DLD1 (cell line): ENCODE measurements around the gene OR52I1.

Experiments
- in situ Hi-C: cut with HindIII; loops from 2 replicates; pipeline ENCODE4 v1.10.0; 2017; ENCODE audit warnings: low sequenced_read_pairs

Gene OR52I1, protein sequence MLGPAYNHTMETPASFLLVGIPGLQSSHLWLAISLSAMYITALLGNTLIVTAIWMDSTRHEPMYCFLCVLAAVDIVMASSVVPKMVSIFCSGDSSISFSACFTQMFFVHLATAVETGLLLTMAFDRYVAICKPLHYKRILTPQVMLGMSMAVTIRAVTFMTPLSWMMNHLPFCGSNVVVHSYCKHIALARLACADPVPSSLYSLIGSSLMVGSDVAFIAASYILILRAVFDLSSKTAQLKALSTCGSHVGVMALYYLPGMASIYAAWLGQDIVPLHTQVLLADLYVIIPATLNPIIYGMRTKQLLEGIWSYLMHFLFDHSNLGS

DNA sequence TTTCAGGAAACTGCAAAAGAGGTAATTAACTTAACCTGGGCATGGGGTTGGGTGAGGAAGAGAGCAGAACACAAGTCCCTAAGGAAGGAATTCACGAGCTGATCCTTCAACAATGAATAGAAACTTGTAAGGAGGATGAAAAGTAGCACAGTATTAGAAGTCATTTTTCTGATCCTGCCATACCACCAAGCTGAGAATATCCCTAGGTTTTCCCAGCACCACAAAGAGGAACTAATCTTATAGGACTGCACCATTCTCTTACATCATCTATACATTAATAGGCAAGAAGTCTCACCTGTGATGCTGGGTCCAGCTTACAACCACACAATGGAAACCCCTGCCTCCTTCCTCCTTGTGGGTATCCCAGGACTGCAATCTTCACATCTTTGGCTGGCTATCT is at the start of gene OR52I1:
Gene OR52I1, plus strand, starts transcription at position 301 of the 400 bp plus-strand sequence. Its CDS starts 0 bp downstream, at position 301.
- in situ Hi-C loops, result no loop called here

DNA sequence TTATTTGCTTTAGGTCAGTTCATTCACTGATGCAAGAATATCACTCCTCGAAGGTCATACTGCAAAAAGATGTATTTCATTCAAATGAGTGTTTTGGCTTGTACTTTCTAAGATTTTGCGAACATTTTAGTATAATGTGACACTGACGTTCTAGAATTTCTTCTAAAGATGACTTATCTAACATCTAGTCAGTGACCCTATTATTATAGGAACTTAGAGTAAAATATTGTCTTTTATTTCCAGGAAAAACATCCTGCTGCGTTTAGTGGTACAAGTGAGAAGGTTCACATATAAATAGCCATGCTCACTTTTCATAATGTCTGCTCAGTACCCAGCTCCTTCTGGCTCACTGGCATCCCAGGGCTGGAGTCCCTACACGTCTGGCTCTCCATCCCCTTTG is 48.9 kb upstream of the OR52I1 start, which contains the start of gene OR52M1:
Gene OR52M1, plus strand, starts transcription at position 301 of the 400 bp plus-strand sequence. Its CDS starts 0 bp downstream, at position 301.
- in situ Hi-C loops, result no loop called here

DNA sequence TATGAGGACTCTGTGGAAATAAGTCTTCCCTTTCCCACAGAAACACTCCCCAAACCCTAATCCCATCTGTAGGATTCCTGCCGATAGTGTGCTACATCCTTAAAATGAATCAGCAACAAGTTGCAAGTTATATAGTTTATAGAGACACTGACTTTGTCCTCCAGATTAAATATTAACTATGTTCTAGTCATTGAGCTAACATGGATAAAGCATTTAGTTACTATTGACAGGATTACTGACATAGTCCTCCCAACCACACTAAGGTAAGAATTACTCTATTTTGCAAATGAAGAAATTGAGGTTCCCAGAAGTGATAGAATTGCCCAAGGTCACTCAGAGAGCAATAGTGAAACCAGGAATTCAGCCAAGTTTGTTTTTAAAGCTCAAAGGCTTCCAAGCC is 47.0 kb upstream of the OR52I1 start:
- in situ Hi-C loops, result no loop called here

DNA sequence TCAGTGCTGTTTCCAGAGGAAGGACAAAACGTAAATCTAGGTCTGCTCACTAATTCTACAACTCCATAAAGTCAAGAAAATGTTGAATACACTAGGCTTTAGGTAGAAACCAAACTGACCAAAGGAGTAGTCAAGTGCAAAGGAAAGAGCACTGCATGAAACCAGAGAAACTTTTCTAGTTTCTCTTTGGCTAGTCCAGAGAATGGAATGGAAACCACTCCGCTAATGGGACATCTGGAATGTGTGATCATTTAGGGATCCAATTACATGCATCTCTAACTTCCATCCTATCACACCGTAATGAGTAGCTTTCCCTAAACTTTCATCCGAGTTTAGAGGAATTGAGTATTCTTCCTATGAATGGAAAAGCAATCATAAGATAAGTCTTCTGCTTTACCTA is 46.4 kb upstream of the OR52I1 start:
- in situ Hi-C loops, result no loop called here

DNA sequence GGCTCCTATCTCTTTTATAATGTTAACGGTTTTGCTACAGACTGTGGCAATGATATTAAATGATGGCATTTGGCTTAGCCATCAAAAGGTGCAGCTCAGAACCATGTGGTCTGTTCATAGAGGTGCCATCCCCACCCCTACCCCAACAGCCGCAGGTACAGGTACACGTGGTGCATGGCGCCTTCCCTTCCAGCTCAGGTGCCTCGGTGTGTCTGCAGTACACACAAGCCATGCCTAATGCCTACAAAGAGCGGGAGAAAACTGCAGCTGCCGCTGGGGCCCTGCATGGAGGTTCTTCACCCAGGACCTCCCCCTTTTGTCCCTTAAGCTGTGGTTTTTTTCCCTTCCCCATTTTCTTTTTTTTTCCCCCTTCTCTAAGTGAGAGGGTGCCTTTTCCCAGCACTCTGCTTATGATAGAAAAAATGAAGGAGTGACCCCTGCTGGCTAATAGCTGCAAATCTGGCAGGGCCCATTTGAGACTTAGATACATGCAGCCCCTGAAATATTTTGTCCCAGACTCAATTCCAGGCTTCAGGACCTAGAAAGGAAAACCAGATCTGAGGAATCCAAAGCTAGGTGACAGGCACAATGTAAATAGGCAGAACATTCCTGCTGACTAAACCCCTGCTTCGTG is 42.4 kb upstream of the OR52I1 start:
- in situ Hi-C loops, result no loop called here

DNA sequence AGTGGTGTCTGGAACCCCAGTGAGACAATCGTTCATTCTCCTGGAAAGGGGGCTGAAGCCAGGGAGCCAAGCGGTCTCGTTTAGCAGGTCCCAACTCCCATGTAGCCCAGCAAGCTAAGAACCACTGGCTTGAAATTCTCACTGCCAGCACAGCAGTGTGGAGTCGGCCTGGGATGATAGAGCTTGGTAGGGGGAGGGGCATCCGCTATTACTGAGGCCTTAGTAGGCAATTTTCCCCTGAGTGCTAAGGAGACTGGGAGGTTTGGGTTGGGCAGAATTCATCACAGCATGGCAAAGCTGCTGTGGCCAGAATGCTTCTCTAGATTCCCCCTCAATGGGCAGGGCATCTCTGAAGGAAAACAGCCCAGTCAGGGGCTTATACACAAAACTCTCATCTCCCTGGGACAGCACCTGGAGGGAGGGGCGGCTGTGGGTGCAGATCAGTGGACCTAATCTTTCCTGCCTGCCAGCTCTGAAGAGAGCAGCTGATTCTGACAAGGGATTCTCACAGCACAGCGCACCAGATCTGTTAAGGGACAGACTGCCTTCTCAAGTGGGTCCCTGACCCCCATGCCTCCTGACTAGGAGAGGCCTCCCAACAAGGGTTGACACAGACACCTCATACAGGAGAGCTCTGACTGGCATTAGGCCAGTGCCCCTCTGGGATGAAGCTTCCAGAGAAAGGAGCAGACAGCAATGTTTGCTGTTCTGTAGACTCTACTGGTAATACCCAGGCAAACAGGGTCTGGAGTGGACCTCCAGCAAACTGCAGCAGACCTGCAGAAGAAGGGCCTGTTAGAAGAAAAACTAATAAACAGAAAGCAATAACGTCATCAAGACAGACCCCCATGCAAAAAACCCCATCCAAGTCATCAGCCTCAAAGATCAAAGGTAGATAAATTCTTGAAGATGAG is 34.1 kb upstream of the OR52I1 start:
- in situ Hi-C loops, result no loop called here

DNA sequence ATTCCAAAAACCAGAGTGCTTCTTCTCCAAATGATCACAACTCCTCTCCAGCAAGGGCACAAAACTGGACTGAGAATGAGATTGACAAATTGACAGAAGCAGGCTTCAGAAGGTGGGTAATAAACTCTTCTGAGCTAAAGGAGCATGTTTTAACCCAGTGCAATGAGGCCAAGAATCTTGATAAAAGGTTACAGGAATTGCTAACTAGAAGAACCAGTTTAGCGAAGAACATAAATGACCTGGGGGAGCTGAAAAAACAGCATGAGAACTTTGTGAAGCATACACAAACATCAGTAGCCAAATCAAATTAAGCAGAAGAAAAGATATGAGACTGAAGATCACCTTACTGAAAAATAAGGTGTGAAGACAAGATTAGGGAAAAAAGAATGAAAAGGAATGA is 33.4 kb upstream of the OR52I1 start:
- in situ Hi-C loops, result no loop called here

DNA sequence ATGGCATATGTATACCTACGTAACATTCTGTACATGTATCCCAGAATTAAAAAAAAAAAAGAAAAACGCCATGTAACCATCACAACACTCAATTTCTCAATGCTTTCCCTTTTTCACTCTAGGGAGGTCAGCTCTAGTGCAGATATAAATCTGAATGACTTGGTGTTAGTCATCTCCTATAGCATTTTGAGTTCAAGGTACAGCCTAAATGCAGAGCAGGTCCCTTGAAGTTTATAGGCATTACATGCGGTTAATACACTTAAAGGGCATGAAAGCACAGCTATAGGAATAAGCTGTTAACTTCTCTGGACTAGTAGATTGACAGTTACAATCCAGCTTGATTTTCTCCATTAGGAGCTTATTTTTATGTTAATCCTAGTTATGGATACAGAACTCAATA is 28.5 kb upstream of the OR52I1 start:
- in situ Hi-C loops, result no loop called here

DNA sequence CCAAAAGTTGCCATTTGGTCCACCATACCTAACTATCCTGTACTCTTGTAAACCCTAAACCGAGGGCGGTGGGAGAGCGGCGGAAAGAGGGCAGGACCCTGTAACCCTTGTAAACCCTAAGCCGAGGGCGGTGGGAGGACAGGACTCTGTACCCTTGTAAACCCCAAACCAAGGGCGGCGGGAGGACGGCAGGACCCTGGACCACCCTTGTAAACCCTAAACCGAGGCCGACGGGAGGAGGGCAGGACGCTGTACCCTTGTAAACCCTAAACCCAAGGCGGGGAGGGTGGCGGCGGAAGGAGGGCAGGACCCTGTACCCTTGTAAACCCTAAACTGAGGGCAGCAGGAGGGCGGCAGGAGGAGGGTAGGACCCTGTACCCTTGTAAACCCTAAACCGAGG is 24.8 kb upstream of the OR52I1 start:
- in situ Hi-C loops, result no loop called here

DNA sequence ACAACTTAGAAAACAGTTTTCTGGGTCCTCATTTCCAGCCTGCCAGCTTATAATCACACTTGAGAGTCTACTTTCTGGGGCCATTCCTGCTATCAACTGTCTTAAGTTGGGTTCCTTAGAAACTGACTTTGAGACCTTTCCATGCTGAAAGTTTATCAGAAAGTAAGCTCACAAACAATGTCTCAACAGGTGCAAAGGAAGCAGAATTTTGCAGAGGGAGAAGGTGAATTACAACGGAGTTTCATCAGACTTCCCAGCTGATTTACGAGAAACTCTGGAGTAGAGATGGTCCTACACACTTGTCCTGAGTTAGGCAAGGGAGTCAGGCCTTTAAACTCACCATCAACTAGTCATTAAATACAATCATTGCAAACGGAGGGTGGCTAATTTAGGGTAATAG is 17.0 kb upstream of the OR52I1 start:
- in situ Hi-C loops, result no loop called here

DNA sequence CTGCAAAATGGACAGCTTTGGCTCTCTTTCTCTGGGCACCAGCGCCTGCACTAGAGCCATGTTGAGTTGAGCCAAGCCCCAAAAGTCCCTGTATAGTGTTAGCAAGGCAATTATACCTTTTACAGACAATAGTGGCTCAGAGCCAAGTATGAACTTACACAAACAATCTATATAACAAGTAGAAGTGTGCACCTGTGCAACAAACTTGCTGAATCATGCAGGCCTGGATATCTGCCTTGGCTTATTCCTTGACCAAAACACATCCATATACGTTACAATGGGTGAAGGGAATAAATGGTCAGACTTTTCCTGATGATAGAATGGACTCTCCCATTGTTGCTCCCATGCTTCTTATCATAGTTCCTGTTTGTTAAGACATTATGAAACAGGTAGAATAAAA is 16.1 kb upstream of the OR52I1 start:
- in situ Hi-C loops, result no loop called here

DNA sequence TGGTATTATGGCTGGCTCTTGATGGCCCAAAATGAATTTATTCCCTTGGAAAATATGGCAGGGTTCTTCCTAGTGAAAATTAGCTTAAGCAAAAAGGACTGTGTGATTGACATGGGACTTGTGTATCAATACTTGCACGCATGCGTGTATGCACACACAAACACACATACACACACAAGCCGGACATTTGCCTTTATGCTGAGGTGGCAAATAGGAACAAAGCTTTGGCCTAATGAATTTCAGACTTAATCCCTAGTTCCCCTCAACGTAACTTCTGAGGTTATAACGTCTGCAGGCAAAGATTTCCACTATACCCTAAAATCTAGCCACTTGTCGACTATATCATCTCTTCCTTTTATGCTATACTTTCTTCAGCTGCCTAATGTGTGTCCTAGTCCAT is 15.2 kb upstream of the OR52I1 start:
- in situ Hi-C loops, result no loop called here

DNA sequence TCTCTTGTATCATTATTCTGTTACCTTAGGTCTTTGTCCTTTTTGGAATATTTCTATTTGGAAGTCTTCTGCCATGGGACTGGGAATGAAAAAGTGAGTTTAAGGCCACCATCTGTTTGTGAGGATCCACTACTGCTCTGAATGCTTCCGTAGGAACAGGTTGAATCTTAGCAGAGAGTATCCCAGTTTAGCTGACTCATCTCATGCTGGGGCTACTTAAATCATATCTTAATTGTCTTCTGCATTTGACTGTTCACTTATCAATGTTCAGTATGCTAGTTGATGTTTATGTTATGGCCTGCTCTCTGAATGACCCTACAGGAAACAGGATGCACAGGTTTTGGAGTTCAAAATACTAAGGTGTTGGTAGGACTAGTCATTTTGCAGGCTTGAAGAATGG is 13.7 kb upstream of the OR52I1 start:
- in situ Hi-C loops, result no loop called here

DNA sequence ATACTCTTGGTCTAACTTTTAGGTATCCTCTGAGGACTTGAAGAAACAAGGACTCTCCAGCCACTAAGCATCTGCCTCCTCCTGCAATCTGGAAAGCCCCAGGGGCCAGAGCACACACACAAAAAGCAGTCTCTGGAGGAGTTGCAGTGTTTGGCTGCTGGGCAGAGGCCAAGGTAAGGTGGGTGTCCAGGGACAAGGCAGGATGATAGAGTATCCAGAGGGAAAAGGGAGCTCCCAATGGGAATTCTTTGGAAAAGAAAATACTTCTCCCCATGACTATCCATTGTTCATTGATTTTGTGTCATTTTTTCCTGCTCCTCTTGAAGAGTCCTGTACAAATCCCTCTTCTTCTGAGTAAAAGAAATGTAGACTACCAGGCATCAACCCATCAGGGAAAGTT is 12.4 kb upstream of the OR52I1 start, which contains the start of gene OR52I2:
Gene OR52I2, plus strand, starts transcription at position 301 of the 400 bp plus-strand sequence.
- in situ Hi-C loops, result no loop called here

DNA sequence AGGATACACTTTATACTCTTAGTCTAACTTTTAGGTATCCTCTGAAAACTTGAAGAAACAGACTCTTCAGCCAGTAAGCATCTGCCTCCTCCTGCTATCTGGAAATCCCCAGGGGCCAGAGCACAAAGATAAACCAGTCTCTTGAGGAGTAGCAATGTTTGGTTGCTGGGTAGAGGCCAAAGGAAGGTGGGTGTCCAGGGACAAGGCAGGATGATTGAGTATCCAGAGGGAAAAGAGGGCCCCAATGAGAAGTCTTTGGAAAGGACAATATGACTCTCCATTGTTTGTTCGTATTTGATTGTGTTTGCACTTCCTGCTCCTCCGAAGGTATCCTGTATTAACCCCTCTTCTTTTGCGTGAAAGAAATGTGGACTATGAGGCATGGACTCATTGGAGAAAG is 4.8 kb upstream of the OR52I1 start:
- in situ Hi-C loops, result no loop called here

DNA sequence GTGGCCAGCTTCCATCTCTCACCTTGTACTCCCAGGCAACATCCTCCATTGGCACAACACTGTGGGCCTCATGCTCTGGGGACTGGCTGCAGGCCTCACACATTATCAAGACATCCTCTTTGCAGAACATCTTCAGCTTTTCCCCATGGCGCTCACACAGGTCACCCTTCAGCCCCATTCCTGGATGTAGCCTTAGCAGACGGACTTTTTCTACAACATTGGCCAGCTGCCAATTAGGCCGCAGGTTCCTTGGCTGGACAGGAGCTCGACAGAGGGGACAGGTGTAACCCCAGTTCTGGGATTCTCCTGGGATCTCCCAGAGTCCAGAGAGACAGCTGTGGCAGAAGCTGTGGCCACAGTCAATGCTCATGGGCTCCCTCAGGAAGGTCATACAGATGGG is 11.2 kb downstream of the OR52I1 start:
- in situ Hi-C loops, result no loop called here

DNA sequence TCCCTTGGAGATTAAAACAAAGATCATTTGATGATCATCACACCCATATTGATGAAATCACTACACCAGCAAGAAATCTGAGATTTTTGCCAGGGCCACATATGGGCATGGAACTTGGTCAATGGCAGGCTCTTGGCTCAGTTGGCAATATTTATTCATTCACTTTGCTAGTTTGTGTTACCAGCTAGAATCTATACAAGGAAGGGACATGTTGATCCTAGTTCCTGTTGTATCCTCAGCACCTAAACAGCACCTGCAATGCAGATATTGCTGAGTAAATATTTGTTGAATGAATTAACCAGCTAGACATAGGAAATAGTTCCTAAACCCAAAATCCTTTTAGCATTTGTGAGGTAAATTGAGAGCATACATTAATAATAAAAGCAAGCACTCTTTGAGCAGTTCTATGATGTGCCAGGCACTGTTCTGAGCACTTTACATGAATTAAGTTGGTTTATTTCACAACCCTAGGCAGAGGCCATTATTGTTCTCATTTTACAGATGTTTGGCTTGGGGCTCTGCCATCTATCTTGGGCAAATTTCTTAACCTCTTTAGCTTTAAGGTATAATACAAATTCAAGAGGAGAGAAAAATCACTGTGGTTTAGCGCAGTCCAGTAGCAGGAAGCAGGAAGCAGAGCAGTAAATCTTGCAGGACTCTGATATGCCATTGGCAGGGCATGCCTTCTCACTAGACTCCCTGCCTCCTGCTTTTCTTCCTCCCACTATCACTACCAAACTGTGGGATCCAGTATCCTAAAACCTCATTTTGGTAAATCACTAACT is 12.6 kb downstream of the OR52I1 start:
- in situ Hi-C loops, result no loop called here

DNA sequence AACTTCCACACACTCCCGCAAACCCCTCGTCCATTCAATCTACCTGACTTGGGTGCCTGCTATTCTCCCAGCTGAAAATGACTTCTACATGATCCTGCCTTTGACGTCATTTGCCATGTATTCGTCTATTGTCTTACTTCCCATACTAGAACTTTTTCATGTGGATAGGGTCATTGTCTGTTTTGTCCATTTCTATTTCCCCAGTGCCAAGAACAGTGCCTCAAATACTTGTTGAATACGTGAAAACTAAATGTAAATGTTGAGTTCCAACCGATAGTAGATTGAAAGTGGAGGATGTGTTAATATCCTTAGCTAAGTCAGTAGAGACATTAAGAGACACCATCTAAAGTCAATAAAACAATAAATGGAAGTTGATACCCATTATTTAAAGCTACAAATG is 13.3 kb downstream of the OR52I1 start:
- in situ Hi-C loops, result no loop called here

DNA sequence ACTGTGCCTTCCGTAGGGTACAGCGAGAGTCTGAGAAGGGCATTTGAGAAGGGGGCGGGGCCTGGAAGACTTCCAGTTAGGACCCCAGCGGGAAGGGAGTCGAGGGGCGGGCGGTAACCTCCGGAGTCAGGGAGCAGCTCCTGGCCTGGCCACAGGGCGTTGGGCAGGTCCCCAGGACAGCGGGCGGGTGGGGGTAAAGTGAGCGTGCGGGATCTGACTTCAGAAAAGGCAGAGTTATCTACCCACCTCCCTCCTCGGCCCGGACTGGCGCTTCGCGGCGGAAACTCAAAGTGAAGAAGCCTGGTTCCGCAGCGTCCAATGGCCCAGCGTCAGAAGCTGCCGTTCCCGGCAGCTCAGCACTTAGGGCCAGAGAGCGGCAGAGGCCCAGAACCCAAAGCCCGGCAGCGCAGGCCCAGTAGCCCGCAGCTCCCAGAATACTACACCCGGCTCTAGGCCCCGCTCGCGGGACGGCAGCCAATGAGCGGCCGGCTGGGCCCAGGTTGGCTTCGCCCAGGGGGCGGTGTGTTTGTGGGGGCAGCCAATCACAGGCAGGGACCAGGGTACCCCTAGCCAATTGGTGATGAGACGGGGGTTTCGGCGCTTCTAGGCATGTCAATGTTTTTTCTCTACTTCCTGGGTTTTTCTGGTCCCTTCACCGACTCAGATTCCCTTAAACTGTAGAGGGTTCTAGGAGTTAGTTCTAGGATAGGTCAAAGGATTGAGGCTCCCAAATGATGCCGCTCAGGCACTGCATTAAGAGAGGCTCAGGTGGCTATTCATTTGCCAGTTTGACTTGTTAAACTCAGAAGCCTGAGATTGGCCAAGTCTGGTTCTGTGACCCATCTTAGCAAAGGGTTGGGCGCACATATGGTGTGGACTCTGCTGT is 14.2 kb downstream of the OR52I1 start, which contains the start of gene TRIM68:
Gene TRIM68, minus strand, starts transcription at position 451 of the 886 bp plus-strand sequence. CDS start 2,727 bp downstream, outside the sequence.
- in situ Hi-C loops, result no loop called here
